22Rv1 (cell line): ENCODE results near the gene TACR3.

Experiments
- CTCF ChIP-seq: fragments of 450-650 bp; IDR thresholded peaks from 2 replicates; pipeline ENCODE4 v1.5.1; 2017; ENCODE audit warnings: mild to moderate bottlenecking
- ZFX ChIP-seq: fragments of 450-650 bp; IDR thresholded peaks from 2 replicates; pipeline ENCODE4 v1.6.1; 2017; ENCODE audit warnings: antibody characterized with exemption, borderline replicate concordance

DNA sequence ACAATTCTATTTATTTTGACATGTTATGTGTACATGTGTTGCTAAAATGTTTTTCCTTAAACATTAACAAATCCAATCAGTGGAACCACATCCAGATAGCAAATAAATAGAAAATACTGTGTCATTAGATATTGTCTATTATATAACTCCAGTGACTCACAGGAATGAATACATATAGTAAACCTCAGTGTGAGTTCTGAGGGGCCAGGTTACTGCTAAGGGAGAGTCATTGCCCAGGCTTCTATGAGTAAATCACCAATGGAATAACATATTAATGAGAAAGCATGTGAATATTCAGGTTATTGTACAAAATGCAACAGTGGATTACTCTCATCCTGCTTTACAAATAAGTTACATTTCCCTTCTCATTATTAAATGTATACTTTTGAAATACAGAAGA, 27.2 kb downstream of the TACR3 start:
- TF ChIP-seq CTCF (no peak), ZFX (no peak)
